ENCODE measurements around the gene AMFR. TPM values are rescaled to one million over a fixed set of nuclear protein-coding genes. Genes with fewer than 3 reads are reported as not detected.
A peak's percentile ranks its signal among the peaks of the same experiment; 100 is the strongest.

AMFR gene
- total and polyA plus RNA-seq, 2 of the 13 experiments (the other 11 are each of a cell fraction or from before 2014, with no cell fraction given): 52.9 to 108 TPM

DNA sequence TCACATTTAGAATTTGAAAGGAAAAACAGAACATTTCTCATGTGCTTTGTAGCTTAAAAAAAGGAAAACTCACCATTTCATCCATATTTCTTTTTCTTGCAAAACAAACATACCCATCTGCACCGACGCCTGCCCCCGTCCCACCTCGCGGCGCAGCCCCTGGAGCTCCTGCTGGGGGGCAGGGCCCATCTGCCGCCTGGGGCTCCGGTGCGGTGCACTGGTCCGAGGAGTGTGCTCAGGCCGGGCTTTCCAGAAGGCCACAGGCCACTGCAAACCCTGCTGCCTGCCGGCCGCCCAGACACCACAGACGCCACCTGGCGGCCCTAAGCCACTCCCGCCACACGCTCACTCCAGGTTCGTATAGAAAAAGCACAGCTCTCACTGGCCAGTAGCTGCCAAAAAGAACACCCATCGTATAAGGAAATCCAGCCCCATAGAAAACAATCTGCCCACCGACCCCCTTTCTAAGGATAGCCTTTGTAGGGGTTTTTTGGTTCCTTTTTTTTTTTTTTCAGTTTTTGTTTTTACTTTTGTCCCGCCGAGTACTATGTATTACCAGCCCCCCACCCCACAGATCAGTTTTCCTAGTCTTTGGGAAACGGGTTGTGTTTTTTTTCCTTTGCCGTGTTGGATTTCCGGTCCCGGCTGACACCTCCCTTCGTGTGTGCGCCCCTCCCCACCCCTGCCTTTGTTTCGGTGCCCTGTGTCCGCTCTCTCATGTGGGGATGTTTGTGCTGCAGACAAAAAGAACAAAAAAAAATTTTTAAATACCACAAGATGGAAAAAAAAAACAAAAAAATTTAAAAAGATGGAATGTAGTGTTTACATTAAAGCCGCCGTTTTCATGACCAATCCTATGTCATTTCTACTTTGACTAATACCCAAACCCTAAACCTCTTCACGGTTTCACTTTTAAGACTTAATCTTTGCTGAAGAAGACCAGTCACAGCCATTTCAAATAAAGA, 68.8 kb downstream of the AMFR start (continued):
- TF ChIP-seq ZNF142 (CRISPR knock-in tag; IDR thresholded peaks at IDR 0.05) (peak; percentile 75), MAFG (CRISPR knock-in tag; IDR thresholded peaks at IDR 0.05) (no peak), FOXK2 (IDR thresholded peaks at IDR 0.05) (no peak; the same call in 1 of the 2 replicates), PLSCR1 (CRISPR knock-in tag; IDR thresholded peaks at IDR 0.05; ENCODE audit: borderline replicate concordance) (no peak), NFKBIZ (CRISPR knock-in tag; IDR thresholded peaks at IDR 0.05) (0 out of 2 replicates have a peak, but pooled peaks have one; percentile 22), ATM (IDR thresholded peaks at IDR 0.05; ENCODE audit: borderline replicate concordance) (no peak), RBAK (CRISPR knock-in tag; IDR thresholded peaks at IDR 0.05) (no peak), DNMT1 (CRISPR knock-in tag; IDR thresholded peaks at IDR 0.05) (0 out of 2 replicates have a peak, but pooled peaks have one; percentile 58), ZSCAN25 (CRISPR knock-in tag; IDR thresholded peaks at IDR 0.05) (peak; percentile 92), TOPORS (CRISPR knock-in tag; IDR thresholded peaks at IDR 0.05) (peak; percentile 54; the same call in 1 of the 2 replicates), NRL (CRISPR knock-in tag; IDR thresholded peaks at IDR 0.05; ENCODE audit: borderline replicate concordance) (peak; percentile 78), ZNF335 (CRISPR knock-in tag; IDR thresholded peaks at IDR 0.05) (peak; percentile 87), PRDM15 (CRISPR knock-in tag; IDR thresholded peaks at IDR 0.05) (peak; percentile 99)
- TF ChIP-seq, protein P1, sequence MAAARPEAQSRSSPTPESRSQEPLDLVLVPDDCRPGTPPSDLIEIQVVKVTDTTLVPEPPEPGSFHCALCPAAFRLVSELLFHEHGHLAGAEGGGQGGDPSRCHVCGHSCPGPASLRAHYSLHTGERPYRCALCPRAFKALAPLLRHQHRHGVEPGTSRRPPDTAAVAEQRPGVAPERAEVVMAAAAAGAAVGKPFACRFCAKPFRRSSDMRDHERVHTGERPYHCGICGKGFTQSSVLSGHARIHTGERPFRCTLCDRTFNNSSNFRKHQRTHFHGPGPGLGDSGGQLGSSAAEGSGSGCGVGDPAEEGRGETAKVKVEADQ (CRISPR knock-in tag; IDR thresholded peaks at IDR 0.05; ENCODE audit: borderline replicate concordance): peak; percentile 91
- TF ChIP-seq, protein P2, sequence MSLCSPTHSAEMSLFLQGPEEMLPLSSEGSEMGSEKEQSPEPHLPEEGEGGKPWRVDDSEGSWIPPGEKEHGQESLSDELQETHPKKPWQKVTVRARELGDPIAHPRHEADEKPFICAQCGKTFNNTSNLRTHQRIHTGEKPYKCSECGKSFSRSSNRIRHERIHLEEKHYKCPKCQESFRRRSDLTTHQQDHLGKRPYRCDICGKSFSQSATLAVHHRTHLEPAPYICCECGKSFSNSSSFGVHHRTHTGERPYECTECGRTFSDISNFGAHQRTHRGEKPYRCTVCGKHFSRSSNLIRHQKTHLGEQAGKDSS (CRISPR knock-in tag; IDR thresholded peaks at IDR 0.05; ENCODE audit: borderline replicate concordance, low read depth): peak; percentile 91
